8988T (cell line): ENCODE results near the gene SYT1.

ENCODE experiments used
- DNase-seq: peaks from one replicate; pipeline ENCODE4 v3.0.0; 2011

SYT1 gene

GRCh38 chr12:79067977-79068376, 203.4 kb downstream of the SYT1 start:
- DNase-seq, result no peak

GRCh38 chr12:79069009-79069408, 204.4 kb downstream of the SYT1 start:
- DNase-seq, result no peak

- no peak for DNase-seq
Measured at GRCh38 chr12:79071498-79071897, 206.9 kb downstream of the SYT1 start.

- DNase-seq, result no peak
Measured at GRCh38 chr12:79073506-79073905, 208.9 kb downstream of the SYT1 start.

- DNase-seq, result no peak
Measured at GRCh38 chr12:79082595-79082994, 218.0 kb downstream of the SYT1 start.

- DNase-seq, result no peak
Measured at GRCh38 chr12:79083181-79083580, 218.6 kb downstream of the SYT1 start.

GRCh38 chr12:79085106-79085682, 220.6 kb downstream of the SYT1 start:
- no peak for DNase-seq

GRCh38 chr12:79086541-79087296, 222.1 kb downstream of the SYT1 start:
- no peak for DNase-seq

- DNase-seq, result no peak
Measured at GRCh38 chr12:79098530-79098929, 234.0 kb downstream of the SYT1 start.

- no peak for DNase-seq
Measured at GRCh38 chr12:79108962-79109361, 244.4 kb downstream of the SYT1 start.

GRCh38 chr12:79114896-79115295, 250.3 kb downstream of the SYT1 start:
- DNase-seq, result no peak

GRCh38 chr12:79115743-79116142, 251.2 kb downstream of the SYT1 start:
- DNase-seq, result no peak

GRCh38 chr12:79119796-79120195, 255.2 kb downstream of the SYT1 start:
- no peak for DNase-seq

GRCh38 chr12:79121486-79121885, 256.9 kb downstream of the SYT1 start:
- no peak for DNase-seq

- no peak for DNase-seq
Measured at GRCh38 chr12:79124385-79124784, 259.8 kb downstream of the SYT1 start.

GRCh38 chr12:79125358-79125757, 260.8 kb downstream of the SYT1 start:
- DNase-seq, result no peak

- no peak for DNase-seq
Measured at GRCh38 chr12:79127271-79127751, 262.7 kb downstream of the SYT1 start.

- DNase-seq, result no peak
Measured at GRCh38 chr12:79128956-79129355, 264.4 kb downstream of the SYT1 start.

GRCh38 chr12:79138872-79139271, 274.3 kb downstream of the SYT1 start:
- DNase-seq, result no peak

GRCh38 chr12:79140711-79141110, 276.1 kb downstream of the SYT1 start:
- no peak for DNase-seq

- DNase-seq, result no peak
Measured at GRCh38 chr12:79141776-79142175, 277.2 kb downstream of the SYT1 start.

- DNase-seq, result no peak
Measured at GRCh38 chr12:79143803-79144202, 279.2 kb downstream of the SYT1 start.

GRCh38 chr12:79151956-79152355, 287.4 kb downstream of the SYT1 start:
- DNase-seq, result no peak

GRCh38 chr12:79155683-79156082, 291.1 kb downstream of the SYT1 start:
- no peak for DNase-seq
